Epithelial cell of proximal tubule (primary cell): ENCODE results near the gene SLC7A4. TPM values are rescaled to one million over a fixed set of nuclear protein-coding genes. Genes with fewer than 3 reads are reported as not detected.
"Not testable (repeated sequence)": the region's sequence is repeated elsewhere in the genome, so short reads cannot be mapped to it uniquely, and the experiment has no call there.

Experiments used
- DNase-seq: peaks from one replicate; pipeline ENCODE4 v3.0.0-alpha.2; 2011; ENCODE audit warnings: low read depth
- H3K4me3 ChIP-seq: 2 replicates; pipeline ENCODE4 v1.5.1; 2011; ENCODE audit warnings: low read depth, mild to moderate bottlenecking, low read length
- total RNA-seq: library from RNA; depleted of rRNA; stranded (reverse); fragments of >200 nt; gene quantifications from 2 replicates; pipeline ENCODE4 v1.2.3, GENCODE V29; 2015
- TF ChIP-seq, protein P1 (sequence below): conservative IDR thresholded peaks from 2 replicates; pipeline ENCODE4 v1.5.1; 2012; ENCODE audit warnings: low read depth, mild to moderate bottlenecking, low read length

SLC7A4 gene
- total RNA-seq, 1 donor from 2014 or later, result 1.8 TPM

GRCh38 chr22:21068681-21069276 is 36.4 kb upstream of the SLC7A4 start:
- no peak overlapping the region for H3K4me3 ChIP-seq
- DNase-seq, result no peak
- TF ChIP-seq, protein P1, sequence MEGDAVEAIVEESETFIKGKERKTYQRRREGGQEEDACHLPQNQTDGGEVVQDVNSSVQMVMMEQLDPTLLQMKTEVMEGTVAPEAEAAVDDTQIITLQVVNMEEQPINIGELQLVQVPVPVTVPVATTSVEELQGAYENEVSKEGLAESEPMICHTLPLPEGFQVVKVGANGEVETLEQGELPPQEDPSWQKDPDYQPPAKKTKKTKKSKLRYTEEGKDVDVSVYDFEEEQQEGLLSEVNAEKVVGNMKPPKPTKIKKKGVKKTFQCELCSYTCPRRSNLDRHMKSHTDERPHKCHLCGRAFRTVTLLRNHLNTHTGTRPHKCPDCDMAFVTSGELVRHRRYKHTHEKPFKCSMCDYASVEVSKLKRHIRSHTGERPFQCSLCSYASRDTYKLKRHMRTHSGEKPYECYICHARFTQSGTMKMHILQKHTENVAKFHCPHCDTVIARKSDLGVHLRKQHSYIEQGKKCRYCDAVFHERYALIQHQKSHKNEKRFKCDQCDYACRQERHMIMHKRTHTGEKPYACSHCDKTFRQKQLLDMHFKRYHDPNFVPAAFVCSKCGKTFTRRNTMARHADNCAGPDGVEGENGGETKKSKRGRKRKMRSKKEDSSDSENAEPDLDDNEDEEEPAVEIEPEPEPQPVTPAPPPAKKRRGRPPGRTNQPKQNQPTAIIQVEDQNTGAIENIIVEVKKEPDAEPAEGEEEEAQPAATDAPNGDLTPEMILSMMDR, result no peak

DNA sequence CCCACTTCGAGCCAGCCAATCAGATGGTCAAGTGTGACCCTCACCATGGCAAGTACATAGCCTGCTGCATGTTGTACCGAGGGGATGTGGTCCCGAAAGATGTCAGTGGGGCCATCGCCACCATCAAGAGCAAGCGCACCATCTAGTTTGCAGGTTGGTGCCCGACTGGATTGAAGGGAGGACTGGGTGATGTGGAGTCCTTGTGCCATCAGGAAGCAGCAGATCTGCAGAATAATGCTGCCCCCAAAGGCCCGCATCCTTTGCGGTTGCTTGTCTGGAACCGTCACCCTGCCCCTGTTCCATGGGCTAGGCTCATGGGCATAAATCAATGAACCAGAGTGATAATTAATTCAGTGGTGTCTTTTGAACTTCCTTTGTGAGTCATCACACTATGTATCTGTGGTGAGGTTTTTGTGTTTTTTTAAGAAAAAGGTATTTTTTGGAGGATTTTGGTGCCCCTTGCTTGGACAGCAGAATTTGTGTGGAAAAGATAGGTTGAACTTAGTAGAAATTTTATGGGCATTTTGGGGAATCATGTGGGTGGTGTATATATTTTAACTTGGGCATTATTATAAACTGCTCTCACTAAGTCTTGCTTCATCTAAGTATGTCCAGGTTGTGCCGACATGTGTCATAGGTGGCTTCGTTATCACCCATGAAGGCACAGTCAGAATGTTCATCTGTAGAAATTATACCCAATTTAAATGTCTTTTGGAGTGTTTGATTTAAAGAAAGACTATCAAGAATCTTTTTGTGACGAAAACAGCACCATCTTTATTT is 35.7 kb upstream of the SLC7A4 start:
- DNase-seq, result no peak
- TF ChIP-seq, protein P1, result no peak
- no peak overlapping the region for H3K4me3 ChIP-seq

GRCh38 chr22:21067075-21067900 is 34.9 kb upstream of the SLC7A4 start:
- H3K4me3 ChIP-seq, result no peak overlapping the region
- TF ChIP-seq, protein P1, result no peak
- no peak for DNase-seq

DNA sequence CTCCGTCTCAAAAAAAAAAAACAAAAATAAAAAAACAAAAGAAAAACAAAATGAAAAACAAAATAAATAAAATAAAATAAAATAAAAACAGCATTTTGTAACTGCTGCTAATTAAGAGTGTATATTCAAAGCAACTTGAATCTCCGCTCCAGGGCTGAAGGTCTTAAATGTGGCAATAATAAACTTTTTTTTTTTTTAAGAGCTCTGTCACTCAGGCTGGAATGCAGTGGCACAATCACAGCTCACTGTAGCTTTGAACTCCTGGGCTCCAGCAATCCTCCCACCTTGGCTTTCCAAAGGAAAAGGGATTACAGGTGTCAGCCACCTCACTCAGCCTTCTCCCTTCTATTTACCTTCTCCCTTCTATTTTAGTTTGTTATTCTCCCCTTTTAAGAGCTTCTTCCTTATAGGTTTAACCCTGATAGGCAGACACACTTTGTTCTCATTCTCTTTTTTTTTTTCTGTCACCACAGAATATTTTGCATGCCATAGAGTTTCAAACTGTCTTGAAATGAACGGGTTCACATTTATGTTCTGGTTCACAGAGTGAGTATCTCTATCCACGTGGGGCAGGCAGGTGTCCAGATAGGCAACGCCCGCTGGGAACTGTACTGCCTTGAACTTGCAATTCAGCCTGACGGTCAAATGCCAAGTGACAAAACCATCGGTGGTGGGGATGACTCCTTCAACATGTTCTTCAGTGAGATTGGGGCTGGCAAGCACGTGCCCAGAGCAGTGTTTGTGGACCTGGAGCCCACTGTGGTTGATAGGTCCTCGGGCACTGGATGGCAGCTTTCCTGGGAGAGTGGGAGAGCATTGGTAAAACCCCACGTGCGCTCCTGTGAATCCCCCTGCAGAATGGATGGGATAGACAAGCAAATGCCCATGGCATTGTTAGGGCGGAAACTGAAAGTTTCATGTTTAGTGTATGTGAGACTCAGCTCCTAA is 32.8 kb upstream of the SLC7A4 start:
- TF ChIP-seq, protein P1, result no peak
- no peak for DNase-seq
- H3K4me3 ChIP-seq, result no peak overlapping the region

GRCh38 chr22:21064425-21064824 is 32.1 kb upstream of the SLC7A4 start:
- not testable (repeated sequence) for DNase-seq, H3K4me3 ChIP-seq

DNA sequence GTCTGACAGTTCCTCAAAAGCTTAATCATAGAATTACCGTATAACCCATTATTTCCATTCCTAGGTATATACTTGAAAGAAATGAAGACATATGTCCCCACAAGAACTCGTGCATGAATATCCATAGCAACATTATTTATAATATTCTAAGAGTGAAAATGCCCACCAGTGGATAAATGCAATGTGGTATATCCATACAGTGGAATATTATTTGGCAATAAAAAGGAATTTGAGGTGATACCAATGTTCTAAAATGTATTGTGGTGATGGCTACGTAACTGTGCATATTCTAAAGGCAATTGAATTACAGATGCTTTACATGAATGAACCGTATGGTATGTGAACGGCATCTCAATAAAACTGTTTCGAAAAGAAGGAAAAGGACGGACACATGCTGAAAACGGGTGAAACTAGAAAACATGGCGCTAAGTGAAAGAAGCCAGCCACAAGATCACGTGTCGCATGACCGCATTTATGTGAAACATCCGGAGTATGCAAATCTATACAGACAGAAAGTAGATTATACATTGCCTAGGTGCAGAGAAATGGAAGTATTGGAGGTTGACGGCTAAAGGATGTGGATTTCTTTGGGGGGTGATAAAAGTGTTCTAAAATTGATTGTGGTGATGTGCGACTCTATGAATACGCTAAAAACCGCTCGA is 29.4 kb upstream of the SLC7A4 start:
- DNase-seq, H3K4me3 ChIP-seq: not testable (repeated sequence)

GRCh38 chr22:21060363-21060762 is 28.0 kb upstream of the SLC7A4 start:
- H3K4me3 ChIP-seq, DNase-seq: not testable (repeated sequence)
